Muscle of leg (tissue), 11 donors: ENCODE measurements around the gene HHAT. TPM values are rescaled to one million over a fixed set of nuclear protein-coding genes. Genes with fewer than 3 reads are reported as not detected.

Source experiments
- DNase-seq: peaks from one replicate; pipeline ENCODE4 v3.0.0; 2013
- H3K27ac ChIP-seq: one replicate; pipeline ENCODE4 v1.5.1; 2013; ENCODE audit warnings: mild to moderate bottlenecking, low read length, control low read depth
- H3K27me3 ChIP-seq: one replicate; pipeline ENCODE4 v1.6.1; 2013; ENCODE audit warnings: low read length; ENCODE audit not compliant: control insufficient read depth, insufficient read depth
- H3K36me3 ChIP-seq: one replicate; pipeline ENCODE4 v1.6.1; 2013; ENCODE audit warnings: low read length; ENCODE audit not compliant: control insufficient read depth, insufficient read depth
- H3K4me1 ChIP-seq: one replicate; pipeline ENCODE4 v1.6.1; 2013; ENCODE audit warnings: low read length; ENCODE audit not compliant: control insufficient read depth, insufficient read depth
- H3K4me3 ChIP-seq: one replicate; pipeline ENCODE4 v1.5.1; 2013; ENCODE audit warnings: low read length, control low read depth
- H3K9me3 ChIP-seq: replicated peaks from 2 replicates; pipeline ENCODE4 v1.6.1; 2013; ENCODE audit warnings: low read depth, low read length; ENCODE audit not compliant: control insufficient read depth
- WGBS: methylation state at CpG from one replicate; pipeline ENCODE4 v1.1.5; 2013; ENCODE audit warnings: missing lambda C conversion rate; ENCODE audit not compliant: insufficient coverage; 5-methylcytosine and 5-hydroxymethylcytosine counted together
- polyA plus RNA-seq, 8 donors: library from polyadenylated mRNA; unstranded; fragments of 120-200 nt; gene quantifications; one replicate each; pipeline versions ENCODE4 v1.2.1 to v1.2.3, GENCODE V29; 2013; ENCODE audit warnings: inconsistent platforms in 1 of 8, low replicate concordance in 1 of 8; ENCODE audit not compliant: insufficient read length in 8 of 8, insufficient read depth in 1 of 8
- total RNA-seq: library from RNA; stranded (reverse); fragments of 120-200 nt; gene quantifications from one replicate; pipeline ENCODE4 v1.2.4, GENCODE V29; 2013

The HHAT gene
- total and polyA plus RNA-seq, 9 donors, result 3.8 to 6.6 (median 4.5) TPM

DNA sequence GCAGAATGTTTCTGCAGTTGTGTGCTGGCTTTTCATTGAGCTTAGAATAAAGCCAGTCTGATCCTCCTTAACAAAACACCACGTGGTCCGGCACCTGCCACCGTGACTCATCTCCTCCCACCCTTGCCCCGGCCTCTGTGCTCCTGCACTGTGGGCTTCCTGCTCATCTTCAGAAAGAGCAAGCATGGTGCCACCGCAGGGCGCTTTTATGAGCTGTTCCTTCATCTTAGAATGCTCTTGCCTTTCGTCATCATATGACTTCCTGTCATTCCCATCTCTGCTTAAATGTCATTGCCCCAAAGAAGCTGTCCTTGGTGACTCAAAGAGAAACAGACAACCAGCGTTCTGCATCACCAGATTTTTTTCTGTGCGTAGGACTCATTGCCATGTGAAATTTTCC, 117.8 kb downstream of the HHAT start:
- Histone ChIP-seq H3K9me3 (no peaks in the 10 kb centered on the region), H3K27ac (no peak overlapping the region), H3K27me3 (no peaks in the 10 kb centered on the region), H3K4me1 (peaks cover 11% of the 10 kb centered on the region), H3K36me3 (no peaks in the 10 kb centered on the region), H3K4me3 (no peak overlapping the region)
- peak; percentile 37 for DNase-seq
- 46% methylated on average over 9 of the region's 9 CpGs for WGBS

DNA sequence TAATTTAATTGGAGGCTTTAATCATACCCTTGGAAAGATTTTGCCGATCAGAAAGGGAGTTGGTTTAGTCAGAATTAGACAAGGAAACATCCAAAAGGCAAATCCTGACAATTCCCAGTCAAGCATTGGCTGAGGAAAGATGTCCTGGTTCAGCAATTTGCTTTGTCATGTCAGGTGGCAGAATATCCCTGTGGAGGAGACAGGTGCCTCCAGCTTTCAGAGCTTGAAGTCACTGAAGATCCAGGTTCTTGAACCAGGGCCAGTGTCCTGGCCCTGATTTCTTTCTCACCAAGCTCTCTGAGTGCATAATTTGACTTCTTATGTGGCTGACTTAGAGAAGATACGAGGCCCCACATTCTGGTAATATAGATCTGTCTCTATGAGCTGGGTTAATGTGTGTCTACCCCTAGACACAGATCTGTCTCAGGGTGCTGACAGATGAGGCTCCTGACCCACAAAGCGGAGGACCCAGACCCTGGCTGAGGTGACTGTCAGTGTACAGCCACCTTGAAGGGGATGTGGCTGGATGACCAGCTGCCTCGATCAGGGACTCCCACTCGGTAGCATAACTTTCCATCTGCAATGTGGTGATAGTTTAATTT, 118.9 kb downstream of the HHAT start:
- no peaks in the 10 kb centered on the region for H3K27me3 ChIP-seq
- H3K4me3 ChIP-seq, result no peak overlapping the region
- WGBS, result 71% methylated on average over 3 of the region's 5 CpGs

DNA sequence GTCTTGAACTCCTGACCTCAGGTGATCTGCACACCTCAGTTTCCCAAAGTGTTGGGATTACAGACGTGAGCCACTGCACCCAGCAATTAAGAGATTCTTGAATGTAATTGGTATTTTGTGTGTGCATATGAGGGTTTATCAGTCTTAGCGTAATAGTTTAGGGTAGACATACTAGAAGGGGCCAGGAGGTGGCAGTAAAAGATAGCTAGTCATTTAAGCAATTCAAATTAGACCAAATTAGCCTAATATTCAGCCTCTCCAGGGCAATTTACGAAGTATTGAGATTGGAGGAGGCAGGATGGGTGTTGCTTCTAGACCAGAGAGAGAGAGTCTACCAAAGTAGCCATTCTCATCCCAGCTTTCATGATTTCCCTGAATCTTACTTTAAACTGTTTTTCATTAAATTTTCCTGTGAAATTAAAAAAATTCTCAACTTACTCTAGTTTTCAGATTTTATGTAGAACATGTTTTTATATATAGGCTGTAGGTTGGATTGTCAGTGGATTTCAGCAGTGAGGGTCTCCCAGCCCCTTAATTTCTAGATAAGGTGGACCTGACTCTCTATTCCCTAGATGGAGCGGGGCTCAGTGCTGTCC, 119.7 kb downstream of the HHAT start:
- peak; percentile 55 for DNase-seq
- H3K4me1 ChIP-seq, result peaks cover 11% of the 10 kb centered on the region
- H3K27me3 ChIP-seq, result no peaks in the 10 kb centered on the region
- no peak overlapping the region for H3K27ac ChIP-seq
- H3K36me3 ChIP-seq, result no peaks in the 10 kb centered on the region
- 25% methylated on average over 1 of the region's 4 CpGs for WGBS
- H3K4me3 ChIP-seq, result no peak overlapping the region
- H3K9me3 ChIP-seq, result no peaks in the 10 kb centered on the region

More for the DNA sequence above, 118.9 kb downstream of the HHAT start:
- peaks cover 11% of the 10 kb centered on the region for H3K4me1 ChIP-seq
- no peak for DNase-seq
- H3K27ac ChIP-seq, result no peak overlapping the region
- H3K36me3 ChIP-seq, result no peaks in the 10 kb centered on the region
- H3K9me3 ChIP-seq, result no peaks in the 10 kb centered on the region

DNA sequence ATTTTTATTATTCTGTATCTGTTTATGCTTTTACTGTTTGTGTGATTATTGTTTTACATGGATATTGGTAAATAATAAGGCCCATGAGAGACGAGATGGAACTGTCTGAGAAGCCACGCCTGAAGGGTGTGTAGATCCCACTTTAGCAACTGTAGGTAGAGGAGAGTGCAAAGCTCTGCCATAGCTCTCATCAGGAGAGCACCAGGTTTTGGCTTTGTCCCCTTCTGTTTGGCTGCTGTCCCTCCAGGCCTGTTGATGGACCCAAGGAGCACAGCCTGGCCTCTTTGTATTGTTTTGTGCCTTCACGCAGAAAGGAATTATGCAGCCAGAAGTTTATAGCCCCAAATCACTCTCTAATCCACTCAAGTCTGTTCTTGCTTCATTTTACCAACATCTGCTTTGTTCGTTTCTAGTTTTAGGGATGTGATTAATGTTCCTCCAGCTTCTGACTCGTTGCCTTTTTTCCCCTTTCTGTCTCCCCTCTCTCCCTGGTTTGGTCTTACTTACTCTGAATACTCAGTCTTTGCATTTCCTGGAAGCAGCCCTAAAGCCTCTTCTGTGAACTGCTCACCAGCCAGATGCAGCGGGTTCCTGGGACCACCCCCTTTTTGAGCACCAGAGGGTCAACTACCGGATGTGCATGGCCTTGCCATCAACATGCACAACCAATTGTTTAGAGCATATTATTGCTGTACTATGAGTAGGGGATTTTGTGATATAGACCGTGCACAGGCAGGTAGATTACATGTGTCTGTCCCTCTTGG, 127.3 kb downstream of the HHAT start:
- Histone ChIP-seq H3K36me3 (no peaks in the 10 kb centered on the region), H3K4me1 (peaks cover 12% of the 10 kb centered on the region), H3K27me3 (no peaks in the 10 kb centered on the region), H3K27ac (no peak overlapping the region), H3K9me3 (no peaks in the 10 kb centered on the region), H3K4me3 (no peak overlapping the region)
- 48% methylated on average over 4 of the region's 8 CpGs for WGBS
- no peak for DNase-seq

DNA sequence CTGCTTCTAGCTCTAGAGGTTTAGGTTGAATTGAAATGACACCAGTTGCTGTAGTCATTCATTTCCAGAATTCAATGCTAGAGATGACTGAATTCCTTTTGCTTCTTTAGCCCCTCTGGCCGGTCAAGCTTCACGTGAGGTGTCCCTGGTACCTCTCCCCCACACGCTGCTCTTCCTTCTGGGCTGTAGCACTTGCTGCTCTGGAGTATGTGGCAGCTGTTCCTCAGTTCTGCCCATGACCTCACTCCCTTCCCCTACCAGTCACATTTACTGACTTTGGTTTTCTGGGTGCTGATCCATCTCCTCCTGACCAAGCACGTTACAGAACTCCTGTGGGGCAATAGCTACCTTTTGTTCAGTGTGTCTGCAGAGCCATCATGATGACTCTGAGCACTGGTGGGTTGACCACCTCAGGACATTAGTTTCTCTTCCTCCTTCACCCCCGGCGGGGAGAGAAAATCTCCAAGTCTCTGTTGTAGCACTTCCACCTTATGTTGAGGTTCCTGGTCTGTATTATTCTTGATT, 128.1 kb downstream of the HHAT start:
- Histone ChIP-seq H3K9me3 (no peaks in the 10 kb centered on the region), H3K27me3 (no peaks in the 10 kb centered on the region), H3K4me1 (peaks cover 12% of the 10 kb centered on the region), H3K4me3 (no peak overlapping the region), H3K36me3 (no peaks in the 10 kb centered on the region), H3K27ac (no peak overlapping the region)
- WGBS, result 89% methylated on average over 4 of the region's 6 CpGs
- DNase-seq, result no peak

DNA sequence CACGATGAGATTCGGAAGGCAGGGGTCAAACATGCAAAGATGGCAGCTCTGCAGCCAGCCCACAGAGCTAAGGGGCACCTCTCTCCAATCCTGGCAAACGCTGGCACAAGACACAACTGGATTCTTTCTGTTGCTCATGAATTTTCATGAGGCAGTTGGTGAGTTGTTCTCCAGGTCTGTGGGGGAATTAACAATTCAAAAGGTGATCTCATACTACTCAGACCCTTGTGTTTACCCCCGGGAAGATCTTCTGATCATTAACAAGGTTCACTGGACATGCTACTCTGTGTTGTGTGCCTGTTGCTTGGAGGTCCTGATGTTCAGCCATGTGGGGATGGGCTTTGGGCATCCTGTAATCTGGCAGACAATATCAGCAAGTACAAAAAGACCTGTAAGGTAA, 128.9 kb downstream of the HHAT start:
- Histone ChIP-seq H3K27ac (no peak overlapping the region), H3K4me3 (no peak overlapping the region), H3K4me1 (peaks cover 12% of the 10 kb centered on the region), H3K36me3 (no peaks in the 10 kb centered on the region), H3K9me3 (no peaks in the 10 kb centered on the region), H3K27me3 (no peaks in the 10 kb centered on the region)
- WGBS, result 86% methylated on average over 2 of the region's 4 CpGs
- DNase-seq, result no peak

DNA sequence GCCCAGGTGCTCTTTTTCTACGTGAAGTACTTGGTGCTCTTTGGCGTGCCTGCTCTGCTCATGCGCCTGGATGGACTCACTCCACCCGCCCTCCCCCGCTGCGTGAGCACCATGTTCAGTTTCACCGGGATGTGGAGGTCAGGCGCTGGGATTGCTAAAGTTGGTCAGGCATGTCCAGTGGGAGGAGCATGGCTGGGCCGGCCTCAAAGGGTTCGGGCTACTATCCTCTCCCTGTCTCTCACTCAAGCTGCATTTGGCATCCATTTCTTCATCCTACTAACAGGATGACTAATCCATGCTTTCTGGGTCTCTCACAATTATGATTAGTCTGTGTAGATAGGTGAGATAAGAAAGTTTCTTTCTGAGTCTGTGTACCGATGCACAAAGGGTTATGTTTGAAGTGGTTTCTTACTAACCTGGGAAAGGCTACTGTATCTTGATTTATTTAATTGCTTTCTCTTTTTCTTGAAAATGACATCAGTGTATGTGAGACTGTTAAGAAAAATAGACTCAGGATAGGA, 135.9 kb downstream of the HHAT start:
- Histone ChIP-seq H3K4me1 (no peaks in the 10 kb centered on the region), H3K27ac (no peak overlapping the region), H3K27me3 (no peaks in the 10 kb centered on the region), H3K4me3 (no peak overlapping the region), H3K9me3 (no peaks in the 10 kb centered on the region), H3K36me3 (peaks cover 3% of the 10 kb centered on the region)
- no peak for DNase-seq
- WGBS, result 95% methylated on average over 8 of the region's 11 CpGs

DNA sequence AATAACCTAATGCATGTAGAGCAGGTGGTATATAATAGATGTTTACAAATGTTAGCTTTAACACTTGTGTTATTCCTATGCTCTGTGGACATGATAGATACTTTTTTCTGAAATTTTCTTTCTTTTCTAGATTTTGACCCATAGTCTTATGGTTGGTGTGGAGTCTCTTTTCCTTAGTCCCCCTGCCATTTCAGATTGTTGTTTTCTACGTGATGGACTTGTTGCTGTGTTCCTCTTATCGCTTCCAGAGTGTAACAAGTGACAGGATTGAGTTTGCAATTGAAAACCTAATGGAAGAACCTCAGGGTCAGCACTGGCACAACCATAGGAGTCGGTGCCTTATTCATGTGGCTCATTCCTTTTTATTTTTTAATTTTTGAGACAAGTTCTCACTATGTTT, 136.4 kb downstream of the HHAT start:
- 85% methylated on average over 3 of the region's 3 CpGs for WGBS
- peaks cover 3% of the 10 kb centered on the region for H3K36me3 ChIP-seq
- H3K9me3 ChIP-seq, result no peaks in the 10 kb centered on the region
- no peak overlapping the region for H3K4me3 ChIP-seq
- H3K27me3 ChIP-seq, result no peaks in the 10 kb centered on the region
- H3K27ac ChIP-seq, result no peak overlapping the region
- DNase-seq, result no peak
- H3K4me1 ChIP-seq, result no peaks in the 10 kb centered on the region

DNA sequence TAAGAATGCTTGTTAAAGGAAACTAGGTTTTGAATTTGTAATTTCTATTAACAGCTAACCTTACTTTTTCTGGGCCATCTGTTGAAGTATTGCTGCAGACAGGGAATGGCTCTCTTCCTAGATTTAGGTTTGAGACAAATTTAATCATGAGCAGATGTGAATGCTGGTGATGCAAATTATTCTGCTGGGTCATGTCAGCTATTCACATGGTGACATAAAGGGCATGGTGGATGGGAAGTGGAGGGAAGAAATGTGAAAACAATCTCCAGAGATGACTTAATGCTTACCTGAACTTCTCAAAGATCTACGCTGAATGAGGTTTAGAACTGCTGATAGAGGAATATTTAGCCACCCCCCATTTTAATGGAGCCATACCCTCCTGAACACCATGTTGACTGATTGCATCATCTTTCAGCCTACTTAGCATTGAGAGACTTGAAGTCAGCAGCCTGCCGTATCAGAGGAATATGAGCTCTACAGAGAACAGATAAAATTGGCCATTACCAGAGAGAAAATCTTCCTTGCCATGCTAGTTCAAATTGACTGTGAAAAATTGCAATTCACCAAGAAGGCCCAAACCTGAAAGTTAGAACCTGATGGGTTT, 138.8 kb downstream of the HHAT start:
- no peaks in the 10 kb centered on the region for H3K4me1 ChIP-seq
- no CpG with 5 or more reads among the region's 2 CpGs for WGBS
- H3K27me3 ChIP-seq, result no peaks in the 10 kb centered on the region
- no peak overlapping the region for H3K4me3 ChIP-seq
- no peak overlapping the region for H3K27ac ChIP-seq
- no peaks in the 10 kb centered on the region for H3K9me3 ChIP-seq
- H3K36me3 ChIP-seq, result peaks cover 3% of the 10 kb centered on the region
- DNase-seq, result peak; percentile 42

DNA sequence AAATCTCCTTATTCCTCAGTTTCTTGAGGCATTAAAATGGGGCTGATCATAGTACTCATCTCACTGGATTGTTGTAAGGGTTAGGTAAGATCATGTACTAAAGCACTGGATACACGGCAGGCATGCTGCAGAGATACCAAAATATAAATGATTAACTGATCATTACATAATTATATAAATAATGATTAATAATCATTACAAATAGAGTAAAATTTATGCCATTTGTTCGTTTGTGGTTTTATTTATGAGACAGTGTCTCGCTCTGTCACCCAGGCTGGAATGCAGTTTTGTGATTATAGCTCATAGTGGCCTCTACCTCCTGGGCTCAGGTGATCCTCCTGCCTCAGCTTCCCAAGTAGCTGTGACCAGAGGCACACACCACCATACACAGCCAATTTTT, 140.7 kb downstream of the HHAT start:
- H3K36me3 ChIP-seq, result peaks cover 3% of the 10 kb centered on the region
- DNase-seq, result no peak
- no peaks in the 10 kb centered on the region for H3K9me3 ChIP-seq
- H3K4me3 ChIP-seq, result no peak overlapping the region
- no peak overlapping the region for H3K27ac ChIP-seq
- no peaks in the 10 kb centered on the region for H3K27me3 ChIP-seq
- no CpG with 5 or more reads among the region's 3 CpGs for WGBS
- no peaks in the 10 kb centered on the region for H3K4me1 ChIP-seq
